NCI-H2171 (cell line): ENCODE measurements around the gene FAM114A1.

Source experiments
- DNase-seq: peaks from one replicate; lab custom pipeline; 2025; lab: John Stamatoyannopoulos, UW

The FAM114A1 gene

GRCh38 chr4:38867478-38868058, at the start of gene FAM114A1:
TSS of gene FAM114A1 (plus strand) at chr4:38867806. CDS start at chr4:38878079, 10,273 bp downstream.
- DNase-seq = no peak

GRCh38 chr4:38818441-38818976, 49.1 kb upstream of the FAM114A1 start:
- DNase-seq = no peak

- no peak for DNase-seq
Measured at GRCh38 chr4:38819569-38819968, 48.0 kb upstream of the FAM114A1 start.

GRCh38 chr4:38820329-38821061, 47.1 kb upstream of the FAM114A1 start:
- DNase-seq = no peak

GRCh38 chr4:38821739-38822138, 45.9 kb upstream of the FAM114A1 start:
- DNase-seq = no peak

GRCh38 chr4:38822748-38823303, 44.8 kb upstream of the FAM114A1 start:
- DNase-seq = no peak

- DNase-seq = no peak
Measured at GRCh38 chr4:38823766-38824165, 43.8 kb upstream of the FAM114A1 start.

- no peak for DNase-seq
Measured at GRCh38 chr4:38829237-38829636, 38.4 kb upstream of the FAM114A1 start.

GRCh38 chr4:38831653-38832052, 36.0 kb upstream of the FAM114A1 start:
- no peak for DNase-seq

- no peak for DNase-seq
Measured at GRCh38 chr4:38832206-38832605, 35.4 kb upstream of the FAM114A1 start.

GRCh38 chr4:38832624-38833528, 34.7 kb upstream of the FAM114A1 start:
- DNase-seq = no peak

GRCh38 chr4:38834570-38834969, 33.0 kb upstream of the FAM114A1 start:
- no peak for DNase-seq

- DNase-seq = no peak
Measured at GRCh38 chr4:38837334-38837733, 30.3 kb upstream of the FAM114A1 start.

GRCh38 chr4:38837849-38838248, 29.8 kb upstream of the FAM114A1 start:
- no peak for DNase-seq

GRCh38 chr4:38842994-38843393, 24.6 kb upstream of the FAM114A1 start:
- no peak for DNase-seq

- no peak for DNase-seq
Measured at GRCh38 chr4:38846015-38846414, 21.6 kb upstream of the FAM114A1 start.

GRCh38 chr4:38855466-38855865, 12.1 kb upstream of the FAM114A1 start:
- no peak for DNase-seq

- DNase-seq = no peak
Measured at GRCh38 chr4:38856046-38856445, 11.6 kb upstream of the FAM114A1 start.

GRCh38 chr4:38856524-38857337, 10.9 kb upstream of the FAM114A1 start, which contains the start of gene TLR6:
TSS of gene TLR6 (minus strand) at chr4:38856817. CDS start at chr4:38829473, 27,344 bp downstream.
- DNase-seq = no peak

- no peak for DNase-seq
Measured at GRCh38 chr4:38857354-38858096, 10.1 kb upstream of the FAM114A1 start.

GRCh38 chr4:38858097-38858420, 9.5 kb upstream of the FAM114A1 start:
- DNase-seq = no peak
